ENCODE measurements around the gene WDR27. TPM values are rescaled to one million over a fixed set of nuclear protein-coding genes. Genes with fewer than 3 reads are reported as not detected.

Gene WDR27
- total and polyA plus RNA-seq, 2 experiments from 2014 or later: 54.4 to 83.0 TPM

DNA sequence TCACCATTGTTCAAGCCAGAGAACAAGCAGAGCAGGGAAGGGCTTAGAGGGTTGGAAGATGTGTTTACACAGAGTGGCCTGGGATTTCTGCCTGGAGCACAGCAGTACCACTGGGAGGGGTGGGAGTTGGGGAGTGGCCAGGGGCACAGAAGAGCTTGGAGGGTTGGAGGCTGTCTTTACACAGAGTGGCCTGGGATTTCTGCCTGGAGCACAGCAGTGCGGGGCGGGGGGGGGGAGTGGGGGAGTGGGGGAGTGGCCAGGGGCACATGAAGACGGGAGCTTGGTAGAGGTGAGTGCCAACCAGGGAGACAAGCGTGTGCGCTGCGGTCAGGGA lies 50.9 kb downstream of the WDR27 start:
- Histone ChIP-seq H3K4me3 (no peak overlapping the region), H3K9me3 (ENCODE audit: low read depth) (no peaks in the 10 kb centered on the region), H3K27me3 (no peaks in the 10 kb centered on the region), H3K27ac (no peak overlapping the region), H3K36me3 (no peaks in the 10 kb centered on the region), H3K4me1 (ENCODE audit: low read depth) (peaks cover 17% of the 10 kb centered on the region)
- DNase-seq (ENCODE audit: low read depth in 1 of 2, low spot score in 1 of 2): no peak
- TF ChIP-seq CTCF (IDR thresholded peaks at IDR 0.05; ENCODE audit: low read depth, low read length): no peak

GRCh38 chr6:169650241-169650958 lies 51.4 kb downstream of the WDR27 start:
- H3K27ac ChIP-seq: no peak overlapping the region
- H3K27me3 ChIP-seq: no peaks in the 10 kb centered on the region
- no peaks in the 10 kb centered on the region for H3K9me3 ChIP-seq (ENCODE audit: low read depth)
- no peak for TF ChIP-seq CTCF (IDR thresholded peaks at IDR 0.05; ENCODE audit: low read depth, low read length)
- no peak for DNase-seq (ENCODE audit: low read depth in 1 of 2, low spot score in 1 of 2)
- peaks cover 17% of the 10 kb centered on the region for H3K4me1 ChIP-seq (ENCODE audit: low read depth)
- H3K4me3 ChIP-seq: no peak overlapping the region
- no peaks in the 10 kb centered on the region for H3K36me3 ChIP-seq

DNA sequence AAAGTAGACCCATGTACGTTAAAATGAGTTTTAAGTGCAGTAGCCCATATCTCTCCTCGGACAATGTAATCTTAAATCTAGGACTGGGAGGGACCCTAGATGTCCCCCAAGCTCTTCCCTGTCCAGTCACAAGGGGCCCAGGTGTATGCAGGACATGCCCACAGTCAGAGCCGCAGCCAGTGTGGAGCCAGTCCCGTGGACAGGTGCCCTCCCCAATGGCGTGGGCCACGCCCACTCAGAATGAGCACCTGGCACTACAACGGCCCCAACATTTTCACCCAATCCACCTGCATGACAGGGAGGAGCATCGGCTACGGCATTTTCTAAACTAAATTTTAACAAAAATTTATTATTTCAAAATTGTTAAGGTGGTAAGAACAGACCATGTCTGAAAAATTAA lies 53.2 kb downstream of the WDR27 start:
- Histone ChIP-seq H3K36me3 (no peaks in the 10 kb centered on the region), H3K27ac (no peak overlapping the region), H3K9me3 (ENCODE audit: low read depth) (no peaks in the 10 kb centered on the region), H3K4me3 (no peak overlapping the region), H3K27me3 (no peaks in the 10 kb centered on the region), H3K4me1 (ENCODE audit: low read depth) (peaks cover 17% of the 10 kb centered on the region)
- no peak for TF ChIP-seq CTCF (IDR thresholded peaks at IDR 0.05; ENCODE audit: low read depth, low read length)
- DNase-seq (ENCODE audit: low read depth in 1 of 2, low spot score in 1 of 2): no peak

DNA sequence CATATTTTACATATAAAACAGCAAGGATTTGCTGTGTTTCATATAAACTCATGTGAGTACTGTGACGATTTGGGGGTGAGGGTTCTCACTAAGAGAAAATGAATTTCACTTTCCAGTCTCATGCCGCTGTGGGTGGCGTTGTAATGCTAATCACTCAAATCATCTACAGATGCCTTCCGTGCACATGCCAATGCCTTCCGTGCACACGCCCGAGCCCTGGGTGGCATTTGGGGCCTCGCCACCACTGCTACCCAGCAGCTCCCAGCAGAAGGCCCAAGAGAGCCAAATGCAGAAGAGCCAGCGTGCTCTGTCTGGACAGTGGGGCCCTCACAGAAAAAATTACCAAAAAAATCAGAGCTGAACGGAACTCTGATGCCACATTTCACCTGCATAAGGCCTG lies 53.7 kb downstream of the WDR27 start:
- peaks cover 17% of the 10 kb centered on the region for H3K4me1 ChIP-seq (ENCODE audit: low read depth)
- H3K4me3 ChIP-seq: no peak overlapping the region
- no peak for DNase-seq (ENCODE audit: low read depth in 1 of 2, low spot score in 1 of 2)
- no peaks in the 10 kb centered on the region for H3K27me3 ChIP-seq
- H3K27ac ChIP-seq: peak overlapping the region; percentile 4
- no peaks in the 10 kb centered on the region for H3K36me3 ChIP-seq
- H3K9me3 ChIP-seq (ENCODE audit: low read depth): no peaks in the 10 kb centered on the region
- TF ChIP-seq CTCF (IDR thresholded peaks at IDR 0.05; ENCODE audit: low read depth, low read length): no peak

DNA sequence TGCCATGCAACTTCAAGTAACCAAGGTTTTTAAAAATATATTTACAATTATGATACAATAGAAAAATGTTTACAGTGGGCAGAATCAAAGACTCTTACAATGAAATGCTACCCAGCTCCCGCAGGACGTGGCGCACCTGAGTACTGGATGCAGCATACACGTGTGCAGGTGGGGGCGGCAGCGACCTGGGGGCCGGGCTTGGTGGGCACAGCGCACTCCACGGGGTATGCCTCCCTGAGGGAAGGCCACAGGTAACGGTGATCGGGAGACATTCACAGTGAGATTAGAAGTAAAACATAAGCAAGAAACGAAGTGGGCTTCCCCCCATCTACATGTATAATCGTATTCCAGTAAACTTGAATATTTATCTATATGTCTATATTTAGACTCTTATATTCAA lies 54.2 kb downstream of the WDR27 start:
- no peak for DNase-seq (ENCODE audit: low read depth in 1 of 2, low spot score in 1 of 2)
- TF ChIP-seq CTCF (IDR thresholded peaks at IDR 0.05; ENCODE audit: low read depth, low read length): no peak
- Histone ChIP-seq H3K4me3 (no peak overlapping the region), H3K4me1 (ENCODE audit: low read depth) (peaks cover 17% of the 10 kb centered on the region), H3K9me3 (ENCODE audit: low read depth) (no peaks in the 10 kb centered on the region), H3K27ac (peak overlapping the region; percentile 4), H3K36me3 (no peaks in the 10 kb centered on the region), H3K27me3 (no peaks in the 10 kb centered on the region)
